HEK293 (cell line): ENCODE data around the gene KREMEN1.
"Not testable (repeated sequence)": the region's sequence is repeated elsewhere in the genome, so short reads cannot be mapped to it uniquely, and the experiment has no call there.

ENCODE experiments used
- CTCF ChIA-PET: fragments of 350-600 bp; formaldehyde crosslinking; extraction: SDS; loops from one replicate; lab custom pipeline; 2021; ENCODE audit warnings: antibody characterized with exemption; lab: Yijun Ruan, JAX
- POLR2A ChIA-PET: fragments of 300-600 bp; formaldehyde crosslinking; extraction: SDS; loops from one replicate; lab custom pipeline; 2020; ENCODE audit warnings: antibody characterized with exemption, inconsistent platforms; lab: Yijun Ruan, JAX
- H3K27ac ChIP-seq: fragments of 200-500 bp; sonication (Bioruptor generic); 2 replicates; pipeline ENCODE4 v1.5.1; 2014; ENCODE audit warnings: low read depth, low read length, control low read depth, inconsistent platforms; ENCODE audit errors: extremely low read depth
- H3K36me3 ChIP-seq, 2 experiments: fragments of 200-500 bp in 1 of 2; sonication (Bioruptor generic) in 1 of 2; 1 replicate in 1 of 2; 2 replicates in 1 of 2; pipeline ENCODE4 v1.5.1; 2014 to 2017; ENCODE audit warnings: inconsistent platforms in 2 of 2, low read length in 2 of 2; ENCODE audit not compliant: control insufficient read depth in 2 of 2, insufficient read depth in 1 of 2
- H3K4me1 ChIP-seq: fragments of 200-500 bp; sonication (Bioruptor generic); 2 replicates; pipeline ENCODE4 v1.5.1; 2014; ENCODE audit warnings: mild to moderate bottlenecking, low read length, inconsistent platforms; ENCODE audit not compliant: control insufficient read depth, insufficient read depth
- H3K4me3 ChIP-seq: 2 replicates; pipeline ENCODE4 v1.5.1; 2011; ENCODE audit warnings: low read depth, mild to moderate bottlenecking, control low read depth, low read length, moderate library complexity
- H3K9me3 ChIP-seq: fragments of 200-500 bp; sonication (Bioruptor generic); 2 replicates; pipeline ENCODE4 v1.5.1; 2014; ENCODE audit warnings: low read depth, low read length, inconsistent platforms; ENCODE audit not compliant: control insufficient read depth, insufficient read depth
- MYNN ChIP-seq: fragments of 450-650 bp; formaldehyde crosslinking; IDR thresholded peaks from 2 replicates; pipeline ENCODE4 v1.5.1; 2016; ENCODE audit warnings: missing biosample characterization, missing genetic modification characterization, borderline replicate concordance
- RBAK ChIP-seq: fragments of 450-650 bp; formaldehyde crosslinking; IDR thresholded peaks from 2 replicates; pipeline ENCODE4 v1.5.1; 2016; ENCODE audit warnings: missing biosample characterization, missing genetic modification characterization
- REPIN1 ChIP-seq: fragments of 450-650 bp; formaldehyde crosslinking; IDR thresholded peaks from 2 replicates; pipeline ENCODE4 v1.5.1; 2017; ENCODE audit warnings: missing biosample characterization, missing genetic modification characterization, low read depth
- SP2 ChIP-seq: fragments of 450-650 bp; formaldehyde crosslinking; IDR thresholded peaks from 2 replicates; pipeline ENCODE4 v1.5.1; 2016; ENCODE audit warnings: missing biosample characterization, missing genetic modification characterization
- ZNF133 ChIP-seq: fragments of 450-650 bp; formaldehyde crosslinking; IDR thresholded peaks from 2 replicates; pipeline ENCODE4 v1.5.1; 2016; ENCODE audit warnings: missing biosample characterization, missing genetic modification characterization
- ZNF169 ChIP-seq: fragments of 450-650 bp; formaldehyde crosslinking; IDR thresholded peaks from 2 replicates; pipeline ENCODE4 v1.5.1; 2016; ENCODE audit warnings: missing biosample characterization, missing genetic modification characterization
- ZNF248 ChIP-seq: fragments of 450-650 bp; formaldehyde crosslinking; IDR thresholded peaks from 2 replicates; pipeline ENCODE4 v1.5.1; 2017; ENCODE audit warnings: missing biosample characterization, missing genetic modification characterization
- ZNF324 ChIP-seq: fragments of 450-650 bp; formaldehyde crosslinking; IDR thresholded peaks from 2 replicates; pipeline ENCODE4 v1.5.1; 2016; ENCODE audit warnings: missing biosample characterization, missing genetic modification characterization
- ZNF341 ChIP-seq: fragments of 450-650 bp; formaldehyde crosslinking; IDR thresholded peaks from 2 replicates; pipeline ENCODE4; 2016; ENCODE audit warnings: low read depth, missing biosample characterization, missing genetic modification characterization
- ZNF350 ChIP-seq: fragments of 450-650 bp; formaldehyde crosslinking; IDR thresholded peaks from 2 replicates; pipeline ENCODE4 v1.5.0; 2017; ENCODE audit warnings: missing biosample characterization, mild to moderate bottlenecking, missing genetic modification characterization
- ZNF560 ChIP-seq: fragments of 450-650 bp; formaldehyde crosslinking; IDR thresholded peaks from 2 replicates; pipeline ENCODE4 v1.5.1; 2017; ENCODE audit warnings: missing biosample characterization, missing genetic modification characterization, borderline replicate concordance
- ZNF571 ChIP-seq: fragments of 450-650 bp; formaldehyde crosslinking; IDR thresholded peaks from 2 replicates; pipeline ENCODE4 v1.5.0; 2017; ENCODE audit warnings: missing biosample characterization, missing genetic modification characterization
- ZNF624 ChIP-seq: fragments of 450-650 bp; formaldehyde crosslinking; IDR thresholded peaks from 2 replicates; pipeline ENCODE4 v1.5.1; 2017; ENCODE audit warnings: missing biosample characterization, missing genetic modification characterization
- ZNF626 ChIP-seq: fragments of 450-650 bp; sonication (Bioruptor Pico); formaldehyde crosslinking; IDR thresholded peaks from 2 replicates; pipeline ENCODE4 v1.5.1; 2018; ENCODE audit warnings: missing biosample characterization, missing genetic modification characterization, inconsistent platforms
- TF ChIP-seq, protein P1 (sequence below): fragments of 450-650 bp; IDR thresholded peaks from 2 replicates; pipeline ENCODE4 v1.5.1; 2018; ENCODE audit warnings: missing biosample characterization, missing genetic modification characterization
- TF ChIP-seq, protein P2 (sequence below): fragments of 450-650 bp; formaldehyde crosslinking; IDR thresholded peaks from 2 replicates; pipeline ENCODE4 v1.5.1; 2016; ENCODE audit warnings: missing biosample characterization, missing genetic modification characterization
- TF ChIP-seq, protein P3 (sequence below): fragments of 450-650 bp; formaldehyde crosslinking; IDR thresholded peaks from 2 replicates; pipeline ENCODE4 v1.5.1; 2016; ENCODE audit warnings: missing biosample characterization, missing genetic modification characterization
- TF ChIP-seq, protein P4 (sequence below): fragments of 450-650 bp; formaldehyde crosslinking; IDR thresholded peaks from 2 replicates; pipeline ENCODE4 v1.5.1; 2016; ENCODE audit warnings: missing biosample characterization, missing genetic modification characterization
- TF ChIP-seq, protein P5 (sequence below): fragments of 450-650 bp; formaldehyde crosslinking; IDR thresholded peaks from 2 replicates; pipeline ENCODE4 v1.5.1; 2017; ENCODE audit warnings: missing biosample characterization, missing genetic modification characterization
- TF ChIP-seq, protein P6 (sequence below): sonication (generic); formaldehyde crosslinking; IDR thresholded peaks from 2 replicates; pipeline ENCODE4 v1.8.1; 2022; ENCODE audit warnings: mild to moderate bottlenecking, moderate library complexity, missing genetic modification reagents

The KREMEN1 gene

DNA sequence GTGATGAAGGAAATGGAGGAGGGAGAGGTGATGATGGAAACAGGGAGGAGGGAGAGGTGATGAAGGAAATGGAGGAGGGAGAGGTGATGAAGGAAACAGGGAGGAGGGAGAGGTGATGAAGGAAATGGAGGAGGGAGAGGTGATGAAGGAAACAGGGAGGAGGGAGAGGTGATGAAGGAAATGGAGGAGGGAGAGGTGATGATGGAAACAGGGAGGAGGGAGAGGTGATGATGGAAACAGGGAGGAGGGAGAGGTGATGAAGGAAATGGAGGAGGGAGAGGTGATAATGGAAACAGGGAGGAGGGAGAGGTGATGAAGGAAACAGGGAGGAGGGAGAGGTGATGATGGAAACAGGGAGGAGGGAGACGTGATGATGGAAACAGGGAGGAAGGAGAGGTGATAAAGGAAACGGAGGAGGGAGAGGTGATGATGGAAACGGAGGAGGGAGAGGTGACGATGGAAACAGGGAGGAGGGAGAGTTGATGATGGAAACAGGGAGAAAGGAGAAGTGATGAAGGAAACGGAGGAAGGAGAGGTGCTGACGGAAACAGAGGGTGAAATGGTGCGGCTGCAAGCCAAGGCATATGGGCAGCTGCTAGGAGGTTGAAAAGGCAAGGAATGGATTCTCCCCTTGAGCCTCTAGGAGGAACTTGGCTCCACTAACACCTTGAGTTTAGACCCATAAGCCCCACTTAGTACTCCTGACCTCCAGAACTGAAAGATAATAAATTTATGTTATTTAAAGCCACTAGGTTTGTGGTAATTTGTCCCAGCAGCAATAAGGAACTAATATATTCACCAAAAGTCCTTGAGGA is 47.5 kb downstream of the KREMEN1 start:
- TF ChIP-seq, protein P1, sequence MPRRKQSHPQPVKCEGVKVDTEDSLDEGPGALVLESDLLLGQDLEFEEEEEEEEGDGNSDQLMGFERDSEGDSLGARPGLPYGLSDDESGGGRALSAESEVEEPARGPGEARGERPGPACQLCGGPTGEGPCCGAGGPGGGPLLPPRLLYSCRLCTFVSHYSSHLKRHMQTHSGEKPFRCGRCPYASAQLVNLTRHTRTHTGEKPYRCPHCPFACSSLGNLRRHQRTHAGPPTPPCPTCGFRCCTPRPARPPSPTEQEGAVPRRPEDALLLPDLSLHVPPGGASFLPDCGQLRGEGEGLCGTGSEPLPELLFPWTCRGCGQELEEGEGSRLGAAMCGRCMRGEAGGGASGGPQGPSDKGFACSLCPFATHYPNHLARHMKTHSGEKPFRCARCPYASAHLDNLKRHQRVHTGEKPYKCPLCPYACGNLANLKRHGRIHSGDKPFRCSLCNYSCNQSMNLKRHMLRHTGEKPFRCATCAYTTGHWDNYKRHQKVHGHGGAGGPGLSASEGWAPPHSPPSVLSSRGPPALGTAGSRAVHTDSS (tag by site-specific recombination), result 0 out of 2 replicates have a peak, but pooled peaks have one; percentile 5
- H3K4me3 ChIP-seq, POLR2A ChIA-PET, H3K36me3 ChIP-seq, H3K4me1 ChIP-seq, H3K9me3 ChIP-seq, H3K27ac ChIP-seq, CTCF ChIA-PET: not testable (repeated sequence)

DNA sequence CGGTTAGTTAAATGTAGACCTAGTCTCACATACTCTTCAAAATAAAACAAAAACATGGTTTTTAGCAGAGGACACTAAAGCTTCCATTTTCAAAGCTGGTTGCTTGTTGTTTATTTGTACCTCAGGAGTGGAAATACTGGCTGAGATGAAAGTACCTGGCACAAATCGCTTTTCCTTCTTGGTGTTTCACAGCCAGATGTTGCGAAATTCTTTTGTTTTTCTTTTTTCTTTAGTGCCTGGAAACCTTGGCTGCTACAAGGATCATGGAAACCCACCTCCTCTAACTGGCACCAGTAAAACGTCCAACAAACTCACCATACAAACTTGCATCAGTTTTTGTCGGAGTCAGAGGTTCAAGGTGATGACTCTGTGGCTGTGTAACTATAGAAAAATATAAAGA is 48.3 kb downstream of the KREMEN1 start:
- Histone ChIP-seq H3K4me1 (no peaks in the 10 kb centered on the region), H3K4me3 (no peak overlapping the region), H3K36me3 (peaks cover 0 to 15% of the 10 kb centered on the region in 2 experiments; a peak in 1 of 3 replicates), H3K9me3 (no peaks in the 10 kb centered on the region), H3K27ac (no peak overlapping the region)
- POLR2A ChIA-PET, result no interaction called here
- CTCF ChIA-PET, result no interaction called here
- no peak for TF ChIP-seq ZNF324 (tag by site-specific recombination)
- TF ChIP-seq, protein P2, sequence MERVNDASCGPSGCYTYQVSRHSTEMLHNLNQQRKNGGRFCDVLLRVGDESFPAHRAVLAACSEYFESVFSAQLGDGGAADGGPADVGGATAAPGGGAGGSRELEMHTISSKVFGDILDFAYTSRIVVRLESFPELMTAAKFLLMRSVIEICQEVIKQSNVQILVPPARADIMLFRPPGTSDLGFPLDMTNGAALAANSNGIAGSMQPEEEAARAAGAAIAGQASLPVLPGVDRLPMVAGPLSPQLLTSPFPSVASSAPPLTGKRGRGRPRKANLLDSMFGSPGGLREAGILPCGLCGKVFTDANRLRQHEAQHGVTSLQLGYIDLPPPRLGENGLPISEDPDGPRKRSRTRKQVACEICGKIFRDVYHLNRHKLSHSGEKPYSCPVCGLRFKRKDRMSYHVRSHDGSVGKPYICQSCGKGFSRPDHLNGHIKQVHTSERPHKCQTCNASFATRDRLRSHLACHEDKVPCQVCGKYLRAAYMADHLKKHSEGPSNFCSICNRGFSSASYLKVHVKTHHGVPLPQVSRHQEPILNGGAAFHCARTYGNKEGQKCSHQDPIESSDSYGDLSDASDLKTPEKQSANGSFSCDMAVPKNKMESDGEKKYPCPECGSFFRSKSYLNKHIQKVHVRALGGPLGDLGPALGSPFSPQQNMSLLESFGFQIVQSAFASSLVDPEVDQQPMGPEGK (tag by site-specific recombination), result no peak
- TF ChIP-seq, protein P3, sequence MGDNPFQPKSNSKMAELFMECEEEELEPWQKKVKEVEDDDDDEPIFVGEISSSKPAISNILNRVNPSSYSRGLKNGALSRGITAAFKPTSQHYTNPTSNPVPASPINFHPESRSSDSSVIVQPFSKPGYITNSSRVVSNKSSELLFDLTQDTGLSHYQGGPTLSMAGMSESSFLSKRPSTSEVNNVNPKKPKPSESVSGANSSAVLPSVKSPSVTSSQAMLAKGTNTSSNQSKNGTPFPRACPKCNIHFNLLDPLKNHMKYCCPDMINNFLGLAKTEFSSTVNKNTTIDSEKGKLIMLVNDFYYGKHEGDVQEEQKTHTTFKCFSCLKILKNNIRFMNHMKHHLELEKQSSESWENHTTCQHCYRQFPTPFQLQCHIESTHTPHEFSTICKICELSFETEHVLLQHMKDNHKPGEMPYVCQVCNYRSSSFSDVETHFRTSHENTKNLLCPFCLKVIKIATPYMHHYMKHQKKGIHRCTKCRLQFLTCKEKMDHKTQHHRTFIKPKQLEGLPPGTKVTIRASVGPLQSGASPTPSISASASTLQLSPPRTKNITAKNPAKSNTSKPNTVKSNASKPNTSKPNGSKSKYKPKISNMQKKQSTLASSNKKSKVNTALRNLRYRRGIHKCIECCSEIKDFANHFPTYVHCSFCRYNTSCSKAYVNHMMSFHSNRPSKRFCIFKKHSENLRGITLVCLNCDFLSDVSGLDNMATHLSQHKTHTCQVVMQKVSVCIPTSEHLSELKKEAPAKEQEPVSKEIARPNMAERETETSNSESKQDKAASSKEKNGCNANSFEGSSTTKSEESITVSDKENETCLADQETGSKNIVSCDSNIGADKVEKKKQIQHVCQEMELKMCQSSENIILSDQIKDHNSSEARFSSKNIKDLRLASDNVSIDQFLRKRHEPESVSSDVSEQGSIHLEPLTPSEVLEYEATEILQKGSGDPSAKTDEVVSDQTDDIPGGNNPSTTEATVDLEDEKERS (tag by site-specific recombination), result no peak
- TF ChIP-seq, protein P4, sequence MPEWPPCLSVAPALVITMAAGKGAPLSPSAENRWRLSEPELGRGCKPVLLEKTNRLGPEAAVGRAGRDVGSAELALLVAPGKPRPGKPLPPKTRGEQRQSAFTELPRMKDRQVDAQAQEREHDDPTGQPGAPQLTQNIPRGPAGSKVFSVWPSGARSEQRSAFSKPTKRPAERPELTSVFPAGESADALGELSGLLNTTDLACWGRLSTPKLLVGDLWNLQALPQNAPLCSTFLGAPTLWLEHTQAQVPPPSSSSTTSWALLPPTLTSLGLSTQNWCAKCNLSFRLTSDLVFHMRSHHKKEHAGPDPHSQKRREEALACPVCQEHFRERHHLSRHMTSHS, result no peak
- no peak for TF ChIP-seq ZNF341 (tag by site-specific recombination)
- TF ChIP-seq MYNN (tag by site-specific recombination), result no peak

DNA sequence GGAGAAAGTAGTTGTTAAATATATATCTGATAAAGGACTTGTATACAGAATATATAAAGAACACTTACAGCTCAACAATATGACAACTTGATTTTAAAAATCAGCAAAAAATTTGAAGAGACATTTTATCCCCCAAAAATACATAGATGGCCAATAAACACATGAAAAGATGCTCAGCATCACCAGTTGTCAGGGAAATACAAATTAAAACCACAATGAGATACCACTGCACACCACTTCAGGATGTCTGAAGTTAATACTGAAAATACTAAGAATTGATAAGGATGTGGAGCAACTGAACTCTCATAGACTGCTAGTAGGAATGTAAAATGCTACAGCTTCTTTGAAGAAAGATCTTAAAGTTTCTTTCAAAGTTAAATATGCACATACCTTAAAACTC is 49.2 kb downstream of the KREMEN1 start:
- CTCF ChIA-PET, result interaction anchor here (0.6 to 0.8 kb wide), 2 partner anchors 8 to 32 kb away, joined by 3 to 4 read pairs; no protein-coding TSS in a partner anchor
- H3K36me3 ChIP-seq, result peaks cover 0 to 19% of the 10 kb centered on the region in 2 experiments; a peak in 1 of 3 replicates
- POLR2A ChIA-PET, result interaction anchor here (0.6 kb wide), 1 partner anchor 27 kb away, joined by 4 read pairs; no protein-coding TSS in a partner anchor
- TF ChIP-seq ZNF169 (tag by site-specific recombination), result no peak
- TF ChIP-seq, protein P5, sequence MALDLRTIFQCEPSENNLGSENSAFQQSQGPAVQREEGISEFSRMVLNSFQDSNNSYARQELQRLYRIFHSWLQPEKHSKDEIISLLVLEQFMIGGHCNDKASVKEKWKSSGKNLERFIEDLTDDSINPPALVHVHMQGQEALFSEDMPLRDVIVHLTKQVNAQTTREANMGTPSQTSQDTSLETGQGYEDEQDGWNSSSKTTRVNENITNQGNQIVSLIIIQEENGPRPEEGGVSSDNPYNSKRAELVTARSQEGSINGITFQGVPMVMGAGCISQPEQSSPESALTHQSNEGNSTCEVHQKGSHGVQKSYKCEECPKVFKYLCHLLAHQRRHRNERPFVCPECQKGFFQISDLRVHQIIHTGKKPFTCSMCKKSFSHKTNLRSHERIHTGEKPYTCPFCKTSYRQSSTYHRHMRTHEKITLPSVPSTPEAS (tag by site-specific recombination), result no peak
- TF ChIP-seq ZNF350, result no peak
- no peak for TF ChIP-seq ZNF626 (tag by site-specific recombination)
- no peak for TF ChIP-seq ZNF571 (tag by site-specific recombination)
- TF ChIP-seq, protein P6, sequence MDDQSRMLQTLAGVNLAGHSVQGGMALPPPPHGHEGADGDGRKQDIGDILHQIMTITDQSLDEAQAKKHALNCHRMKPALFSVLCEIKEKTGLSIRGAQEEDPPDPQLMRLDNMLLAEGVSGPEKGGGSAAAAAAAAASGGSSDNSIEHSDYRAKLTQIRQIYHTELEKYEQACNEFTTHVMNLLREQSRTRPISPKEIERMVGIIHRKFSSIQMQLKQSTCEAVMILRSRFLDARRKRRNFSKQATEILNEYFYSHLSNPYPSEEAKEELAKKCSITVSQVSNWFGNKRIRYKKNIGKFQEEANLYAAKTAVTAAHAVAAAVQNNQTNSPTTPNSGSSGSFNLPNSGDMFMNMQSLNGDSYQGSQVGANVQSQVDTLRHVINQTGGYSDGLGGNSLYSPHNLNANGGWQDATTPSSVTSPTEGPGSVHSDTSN, result no peak
- no peak for TF ChIP-seq ZNF248 (tag by site-specific recombination)
- TF ChIP-seq SP2 (tag by site-specific recombination), result no peak
- no peak for TF ChIP-seq ZNF133 (tag by site-specific recombination)
- TF ChIP-seq REPIN1 (tag by site-specific recombination), result no peak
- no peak for TF ChIP-seq ZNF560 (tag by site-specific recombination)
- no peak for TF ChIP-seq RBAK (tag by site-specific recombination)
- no peak for TF ChIP-seq ZNF624 (tag by site-specific recombination)

More for the DNA sequence above, 49.2 kb downstream of the KREMEN1 start:
- no peaks in the 10 kb centered on the region for H3K9me3 ChIP-seq
- H3K27ac ChIP-seq, result no peak overlapping the region
- H3K4me3 ChIP-seq, result no peak overlapping the region
- H3K4me1 ChIP-seq, result no peaks in the 10 kb centered on the region
